Measurements from ENCODE around the gene RPH3AL. TPM values are rescaled to one million over a fixed set of nuclear protein-coding genes. Genes with fewer than 3 reads are reported as not detected.
"Not testable (repeated sequence)": the region's sequence is repeated elsewhere in the genome, so short reads cannot be mapped to it uniquely, and the experiment has no call there.

Gene RPH3AL
- total RNA-seq, 1 donor = 2.0 TPM

- DNase-seq (ENCODE audit: low read depth) = no peak
- TF ChIP-seq, protein P1, sequence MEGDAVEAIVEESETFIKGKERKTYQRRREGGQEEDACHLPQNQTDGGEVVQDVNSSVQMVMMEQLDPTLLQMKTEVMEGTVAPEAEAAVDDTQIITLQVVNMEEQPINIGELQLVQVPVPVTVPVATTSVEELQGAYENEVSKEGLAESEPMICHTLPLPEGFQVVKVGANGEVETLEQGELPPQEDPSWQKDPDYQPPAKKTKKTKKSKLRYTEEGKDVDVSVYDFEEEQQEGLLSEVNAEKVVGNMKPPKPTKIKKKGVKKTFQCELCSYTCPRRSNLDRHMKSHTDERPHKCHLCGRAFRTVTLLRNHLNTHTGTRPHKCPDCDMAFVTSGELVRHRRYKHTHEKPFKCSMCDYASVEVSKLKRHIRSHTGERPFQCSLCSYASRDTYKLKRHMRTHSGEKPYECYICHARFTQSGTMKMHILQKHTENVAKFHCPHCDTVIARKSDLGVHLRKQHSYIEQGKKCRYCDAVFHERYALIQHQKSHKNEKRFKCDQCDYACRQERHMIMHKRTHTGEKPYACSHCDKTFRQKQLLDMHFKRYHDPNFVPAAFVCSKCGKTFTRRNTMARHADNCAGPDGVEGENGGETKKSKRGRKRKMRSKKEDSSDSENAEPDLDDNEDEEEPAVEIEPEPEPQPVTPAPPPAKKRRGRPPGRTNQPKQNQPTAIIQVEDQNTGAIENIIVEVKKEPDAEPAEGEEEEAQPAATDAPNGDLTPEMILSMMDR (IDR thresholded peaks at IDR 0.05; ENCODE audit: insufficient read depth, low read length) = no peak
- H3K4me3 ChIP-seq (ENCODE audit: low read depth, low read length) = no peak overlapping the region
Observed at GRCh38 chr17:323181-323580, 29.4 kb downstream of the RPH3AL start.

DNA sequence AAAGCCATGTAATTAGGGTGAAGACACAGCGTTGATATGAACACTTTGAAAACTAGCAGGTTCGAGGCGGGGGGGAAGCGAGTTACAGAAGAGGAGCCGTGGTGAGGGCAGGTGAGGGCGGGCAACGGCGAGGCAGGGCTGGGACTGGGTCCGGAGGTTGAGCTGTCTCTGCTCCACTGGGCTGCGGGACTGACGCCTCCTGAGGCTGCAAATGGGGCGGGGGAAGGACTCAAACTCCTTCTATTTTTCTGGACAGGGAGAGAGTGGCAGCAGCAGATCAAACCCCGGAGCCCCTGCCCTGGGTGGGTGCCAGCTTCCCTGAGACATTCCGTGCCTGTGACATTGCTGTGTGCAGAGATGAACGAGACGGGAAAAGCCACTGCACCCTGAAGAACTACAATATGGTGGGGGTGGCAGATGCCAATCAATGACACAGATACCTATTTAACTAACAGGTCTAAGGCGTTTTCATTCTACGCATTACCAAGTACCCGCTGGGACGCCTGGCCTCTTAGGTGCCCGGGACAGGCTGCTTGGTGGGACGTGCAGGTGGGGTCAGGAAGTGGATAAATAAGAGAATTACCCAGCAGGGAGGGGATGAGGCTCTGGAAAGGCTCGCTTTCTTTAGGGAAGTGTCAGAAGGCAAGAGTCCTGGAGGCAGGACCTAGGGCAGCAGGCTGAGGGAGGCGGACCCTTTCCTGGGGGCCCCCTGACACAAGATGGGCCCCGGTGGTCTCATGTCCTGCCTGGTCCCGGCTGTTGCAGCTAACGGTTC, 30.4 kb downstream of the RPH3AL start:
- no peak overlapping the region for H3K4me3 ChIP-seq (ENCODE audit: low read depth, low read length)
- TF ChIP-seq, protein P1 (IDR thresholded peaks at IDR 0.05; ENCODE audit: insufficient read depth, low read length) = no peak
- no peak for DNase-seq (ENCODE audit: low read depth)

DNA sequence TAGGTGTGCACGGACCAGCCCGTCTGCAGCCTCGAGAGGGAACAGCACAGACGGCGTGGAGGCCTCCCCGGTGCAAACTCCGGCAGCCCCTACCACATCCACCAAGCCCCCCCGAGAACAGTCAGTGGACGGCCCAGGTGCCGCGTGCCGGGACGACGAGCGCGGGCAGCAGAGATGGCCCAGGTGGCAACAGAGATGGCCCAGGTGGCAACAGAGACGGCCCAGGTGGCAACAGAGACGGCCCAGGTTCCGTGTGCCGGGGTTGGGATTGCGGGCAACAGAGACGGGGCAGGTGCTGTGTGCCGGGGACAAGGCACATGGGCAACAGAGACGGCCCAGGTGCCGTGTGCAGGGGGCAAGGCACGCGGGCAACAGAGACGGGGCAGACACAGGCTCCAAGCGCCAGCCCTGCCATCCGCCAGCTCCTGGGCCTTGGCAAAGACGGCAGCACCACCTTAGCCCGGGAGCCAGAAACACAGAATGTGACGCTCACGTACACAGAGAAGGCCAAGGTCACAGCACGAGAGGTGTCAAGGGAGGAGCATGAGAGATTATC, 31.1 kb downstream of the RPH3AL start:
- TF ChIP-seq, protein P1 (IDR thresholded peaks at IDR 0.05; ENCODE audit: insufficient read depth, low read length) = no peak
- no peak overlapping the region for H3K4me3 ChIP-seq (ENCODE audit: low read depth, low read length)
- DNase-seq (ENCODE audit: low read depth) = no peak

- TF ChIP-seq, protein P1 (IDR thresholded peaks at IDR 0.05; ENCODE audit: insufficient read depth, low read length) = no peak
- DNase-seq (ENCODE audit: low read depth) = no peak
- H3K4me3 ChIP-seq (ENCODE audit: low read depth, low read length) = no peak overlapping the region
Observed at GRCh38 chr17:320809-321385, 31.7 kb downstream of the RPH3AL start.

DNA sequence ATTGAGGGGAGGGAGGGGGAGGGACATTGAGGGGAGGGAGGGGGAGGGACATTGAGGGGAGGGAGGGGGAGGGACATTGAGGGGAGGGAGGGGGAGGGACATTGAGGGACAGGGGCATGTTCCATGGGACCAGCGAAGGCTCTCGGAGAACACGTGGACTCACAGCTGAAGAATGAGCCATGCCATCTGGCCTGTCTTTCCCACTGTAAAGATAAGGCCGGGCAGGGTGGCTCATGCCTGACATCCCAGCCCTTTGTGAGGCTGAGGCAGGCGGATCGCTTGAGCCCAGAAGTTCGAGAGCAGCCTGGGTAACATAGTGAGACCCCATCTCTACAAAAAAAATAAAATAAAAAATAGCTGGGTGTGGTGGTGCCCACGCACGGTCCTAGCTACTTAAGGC, 32.5 kb downstream of the RPH3AL start:
- TF ChIP-seq, protein P1 (IDR thresholded peaks at IDR 0.05; ENCODE audit: insufficient read depth, low read length) = no peak
- no peak overlapping the region for H3K4me3 ChIP-seq (ENCODE audit: low read depth, low read length)
- DNase-seq (ENCODE audit: low read depth) = no peak

DNA sequence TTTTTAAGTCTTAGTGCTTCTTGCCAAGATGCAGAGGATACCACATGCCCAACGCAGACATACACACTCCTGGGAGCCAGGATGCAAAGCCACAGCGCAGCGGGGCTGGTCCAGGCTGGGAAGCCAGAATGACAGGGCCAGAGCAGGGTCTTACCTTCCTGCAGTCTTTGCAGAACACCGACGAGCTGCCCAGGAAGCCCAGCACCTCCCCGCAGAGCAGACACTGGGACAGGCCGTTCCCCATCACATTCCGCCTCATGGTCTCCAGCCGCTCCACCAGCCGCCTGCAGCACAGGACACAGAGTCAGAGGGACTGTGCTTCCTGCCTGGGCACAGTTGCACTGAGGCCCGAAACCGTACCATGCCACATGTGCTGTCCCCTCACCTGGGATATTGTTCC, 33.3 kb downstream of the RPH3AL start:
- H3K4me3 ChIP-seq (ENCODE audit: low read depth, low read length) = no peak overlapping the region
- no peak for DNase-seq (ENCODE audit: low read depth)
- TF ChIP-seq, protein P1 (IDR thresholded peaks at IDR 0.05; ENCODE audit: insufficient read depth, low read length) = no peak

- not testable (repeated sequence) for DNase-seq (ENCODE audit: low read depth)
Observed at GRCh38 chr17:317070-317469, 35.5 kb downstream of the RPH3AL start.

DNA sequence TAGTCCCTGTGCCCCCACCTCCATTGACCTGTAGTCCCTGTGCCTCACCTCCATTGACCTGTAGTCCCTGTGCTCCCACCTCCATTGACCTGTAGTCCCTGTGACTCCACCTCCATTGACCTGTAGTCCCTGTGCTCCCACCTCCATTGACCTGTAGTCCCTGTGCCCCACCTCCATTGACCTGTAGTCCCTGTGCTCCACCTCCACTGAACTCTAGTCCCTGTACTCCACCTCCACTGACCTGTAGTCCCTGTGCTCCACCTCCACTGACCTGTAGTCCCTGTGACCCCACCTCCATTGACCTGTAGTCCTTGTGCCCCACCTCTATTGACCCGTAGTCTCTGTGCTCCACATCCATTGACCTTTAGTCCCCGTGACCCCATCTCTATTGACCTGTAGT, 37.2 kb downstream of the RPH3AL start:
- DNase-seq (ENCODE audit: low read depth) = not testable (repeated sequence)

More at GRCh38 chr17:317070-317469, 35.5 kb downstream of the RPH3AL start:
- H3K4me3 ChIP-seq (ENCODE audit: low read depth, low read length) = not testable (repeated sequence)

DNA sequence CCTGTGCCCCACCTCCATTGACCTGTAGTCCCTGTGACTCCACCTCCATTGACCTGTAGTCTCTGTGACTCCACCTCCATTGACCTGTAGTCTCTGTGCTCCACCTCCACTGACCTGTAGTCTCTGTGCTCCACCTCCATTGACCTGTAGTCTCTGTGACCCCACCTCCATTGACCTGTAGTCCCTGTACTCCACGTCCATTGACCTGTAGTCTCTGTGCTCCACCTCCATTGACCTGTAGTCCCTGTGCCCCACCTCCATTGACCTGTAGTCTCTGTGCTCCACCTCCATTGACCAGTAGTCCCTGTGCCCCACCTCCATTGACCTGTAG, 38.0 kb downstream of the RPH3AL start:
- DNase-seq (ENCODE audit: low read depth) = peak; percentile 5
- not testable (repeated sequence) for H3K4me3 ChIP-seq (ENCODE audit: low read depth, low read length)

More for the DNA sequence above, 37.2 kb downstream of the RPH3AL start:
- H3K4me3 ChIP-seq (ENCODE audit: low read depth, low read length) = not testable (repeated sequence)
